Stimulated activated CD4-positive, alpha-beta T cell treated with anti-CD3 and anti-CD28 coated beads, Interleukin-1b, Interleukin-23, amount 100 ng/mL, for 24 hours (primary cell): ENCODE data around the gene ALDH7A1.
"Not testable (repeated sequence)": the region's sequence is repeated elsewhere in the genome, so short reads cannot be mapped to it uniquely, and the experiment has no call there.

Experiments used
- DNase-seq, 4 experiments: peaks; one replicate each; pipeline ENCODE4 v3.0.0-alpha.2; 2020; ENCODE audit warnings: low read depth in 4 of 4, low spot score in 1 of 4

The ALDH7A1 gene

DNA sequence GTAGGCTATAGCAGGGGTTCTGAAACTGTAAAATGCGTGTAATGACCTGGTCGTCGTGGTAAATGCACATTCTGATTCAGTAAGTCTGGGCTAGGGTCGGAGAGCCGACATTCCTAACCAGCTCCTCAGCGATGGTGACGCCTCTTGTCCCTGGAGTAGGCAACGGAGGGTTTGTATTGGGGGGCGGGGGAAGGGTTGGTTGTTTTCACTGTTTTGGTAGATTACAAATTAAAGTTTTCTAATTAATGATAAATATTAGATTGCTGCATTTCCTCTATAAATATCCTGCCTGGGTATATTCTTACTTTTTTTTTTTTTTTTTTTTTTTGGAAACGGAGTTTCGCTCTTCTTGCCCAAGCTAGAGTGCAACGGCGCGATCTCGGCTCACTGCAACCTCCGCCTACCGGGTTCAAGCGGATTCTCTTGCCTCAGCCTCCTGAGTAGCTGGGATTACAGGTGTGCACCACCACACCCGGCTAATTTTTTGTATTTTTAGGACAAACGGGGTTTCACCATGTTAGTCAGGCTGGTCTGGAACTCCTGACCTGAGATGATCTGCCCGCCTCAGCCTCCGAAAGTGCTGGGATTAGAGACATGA lies 566 bp upstream of the ALDH7A1 start:
- DNase-seq: no peak

DNA sequence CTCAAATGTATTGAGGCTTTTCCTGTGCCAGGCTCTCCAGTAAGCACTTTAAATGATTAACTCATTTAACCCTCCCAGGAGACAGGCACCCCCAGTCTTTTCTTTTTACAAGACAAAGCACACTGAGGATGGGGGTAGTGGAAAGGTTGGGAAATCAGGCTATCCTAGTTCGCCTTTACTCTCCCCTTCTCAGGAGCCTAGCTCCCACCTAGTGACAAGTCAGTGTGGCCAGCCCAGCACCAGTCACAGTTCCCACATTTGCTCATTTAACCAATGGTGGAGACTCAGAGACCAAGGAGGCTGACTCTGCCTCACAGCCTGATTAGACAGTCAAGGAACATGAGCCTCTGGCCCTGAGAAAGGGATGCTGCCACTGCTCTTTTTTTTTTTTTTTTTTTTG lies 3.5 kb downstream of the ALDH7A1 start:
- no peak for DNase-seq

DNA sequence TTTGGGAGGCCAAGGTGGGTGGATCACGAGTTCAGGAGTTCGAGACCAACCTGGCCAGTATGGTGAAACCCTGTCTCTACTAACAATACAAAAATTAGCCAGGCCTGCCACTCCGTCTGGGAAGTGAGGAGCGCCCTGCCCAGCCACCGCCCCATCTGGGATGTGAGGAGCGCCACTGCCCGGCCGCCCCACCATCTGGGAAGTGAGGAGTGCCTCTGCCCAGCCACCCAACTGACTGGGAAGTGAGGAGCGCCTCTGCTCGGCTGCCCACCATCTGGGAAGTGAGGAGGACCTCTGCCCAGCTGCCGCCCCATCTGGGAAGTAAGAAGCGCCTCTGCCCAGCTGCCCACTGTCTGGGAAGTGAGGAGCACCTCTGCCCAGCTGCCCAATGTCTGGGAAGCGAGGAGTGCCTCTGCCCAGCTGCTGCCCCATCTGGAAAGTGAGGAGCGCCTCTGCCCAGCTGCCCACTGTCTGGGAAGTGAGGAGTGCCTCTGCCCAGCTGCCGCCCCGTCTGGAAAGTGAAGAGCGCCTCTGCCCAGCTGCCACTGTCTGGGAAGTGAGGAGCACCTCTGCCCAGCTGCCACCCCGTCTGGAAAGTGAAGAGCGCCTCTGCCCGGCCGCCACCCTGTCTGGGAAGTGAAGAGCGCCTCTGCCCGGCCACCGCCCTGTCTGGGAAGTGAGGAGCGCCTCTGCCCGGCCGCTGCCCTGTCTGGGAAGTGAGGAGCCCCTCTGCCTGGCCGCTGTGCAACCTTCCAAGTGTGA lies 5.3 kb downstream of the ALDH7A1 start:
- DNase-seq: no peak

DNA sequence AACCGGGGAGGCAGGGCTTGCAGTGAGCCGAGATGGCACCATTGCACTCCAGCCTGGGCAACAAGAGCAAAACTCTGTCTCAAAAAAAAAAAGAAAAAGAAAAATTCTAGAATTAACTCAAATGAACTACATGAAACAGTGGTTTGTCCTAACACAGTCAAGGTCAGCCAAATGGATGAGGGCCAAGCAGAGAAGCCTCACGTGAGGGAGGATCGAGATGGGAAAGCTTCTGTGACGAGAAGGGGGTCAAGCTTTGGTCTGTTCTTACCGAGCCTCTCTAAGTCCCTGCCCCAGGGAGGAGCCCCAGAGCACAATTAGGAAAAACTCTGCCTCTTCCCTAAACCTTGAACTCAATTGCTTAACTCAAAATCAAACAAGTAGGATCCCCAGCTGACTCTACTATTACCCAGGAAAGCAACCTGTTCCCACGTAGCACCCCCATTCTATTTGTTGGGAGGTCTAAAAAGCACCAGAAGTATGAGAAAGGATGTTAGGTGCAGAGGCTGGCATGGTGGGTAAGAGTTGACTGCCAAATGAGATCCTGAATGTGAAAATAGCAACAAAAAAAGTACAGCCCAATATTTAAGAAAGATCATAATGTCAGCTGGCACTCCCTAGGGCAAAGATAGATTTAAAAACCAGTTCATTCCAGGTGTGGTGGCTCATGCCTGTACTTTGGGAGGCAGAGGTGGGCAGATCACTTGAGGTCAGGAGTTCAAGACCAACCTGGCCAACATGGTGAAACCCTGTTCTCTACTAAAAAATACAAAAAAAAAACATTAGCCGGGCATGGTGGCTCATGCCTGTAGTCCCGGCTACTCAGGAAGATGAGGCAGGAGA lies 7.2 kb downstream of the ALDH7A1 start:
- DNase-seq: no peak

DNA sequence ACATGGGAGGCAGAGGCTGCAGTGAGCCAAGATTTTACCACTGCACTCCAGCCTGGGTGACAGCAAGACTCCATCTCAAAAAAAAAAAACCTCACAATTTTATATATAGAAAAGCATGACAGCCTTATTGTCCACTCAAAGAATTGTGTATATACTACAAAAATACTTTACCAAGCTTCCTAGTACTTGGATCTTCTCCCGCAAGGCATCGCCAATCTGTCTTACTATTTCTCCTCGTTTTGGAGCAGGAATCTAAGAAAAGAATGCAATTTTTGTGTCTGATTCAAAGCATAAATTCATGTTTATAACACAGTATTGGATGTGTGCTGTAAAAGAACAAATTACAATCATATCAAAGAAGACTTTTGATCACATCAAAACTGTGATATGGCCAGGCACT lies 11.3 kb downstream of the ALDH7A1 start:
- no peak for DNase-seq

DNA sequence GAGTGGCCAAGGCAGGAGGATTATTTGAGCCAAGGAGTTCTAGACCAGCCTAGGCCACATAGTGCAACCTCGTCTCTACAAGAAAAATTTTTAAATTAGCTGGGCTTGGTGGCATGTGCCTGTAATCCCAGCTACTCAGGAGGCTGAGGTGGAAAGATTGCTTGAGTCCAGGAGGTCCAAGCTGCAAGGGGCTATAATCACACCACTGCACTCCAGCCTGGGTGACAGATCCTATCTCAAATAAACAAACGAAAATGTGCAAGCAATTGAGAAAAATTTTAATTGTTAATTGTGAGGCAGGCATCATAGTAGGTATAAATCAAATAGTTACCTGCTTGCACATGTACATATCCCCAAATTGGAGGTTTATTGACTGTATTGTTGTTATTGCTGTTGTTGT lies 15.3 kb downstream of the ALDH7A1 start:
- no peak for DNase-seq

DNA sequence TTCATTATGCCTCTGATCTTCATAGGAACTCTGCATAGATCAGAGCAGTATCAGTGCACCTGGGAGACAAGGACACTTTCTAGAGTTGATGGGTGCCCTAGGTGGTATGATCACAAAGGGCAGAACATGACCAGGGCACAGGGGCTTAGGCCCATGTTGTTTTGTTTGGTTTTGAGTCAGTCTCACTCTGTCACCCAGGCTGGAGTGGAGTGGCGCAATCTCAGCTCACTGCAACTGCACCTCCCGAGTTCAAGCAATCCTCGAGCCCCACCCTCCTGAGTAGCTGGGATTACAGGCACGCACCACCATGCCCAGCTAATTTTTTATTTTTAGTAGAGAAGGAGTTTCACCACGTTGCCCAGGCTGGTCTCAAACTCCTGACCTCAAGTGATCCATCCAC lies 17.6 kb downstream of the ALDH7A1 start:
- no peak for DNase-seq

DNA sequence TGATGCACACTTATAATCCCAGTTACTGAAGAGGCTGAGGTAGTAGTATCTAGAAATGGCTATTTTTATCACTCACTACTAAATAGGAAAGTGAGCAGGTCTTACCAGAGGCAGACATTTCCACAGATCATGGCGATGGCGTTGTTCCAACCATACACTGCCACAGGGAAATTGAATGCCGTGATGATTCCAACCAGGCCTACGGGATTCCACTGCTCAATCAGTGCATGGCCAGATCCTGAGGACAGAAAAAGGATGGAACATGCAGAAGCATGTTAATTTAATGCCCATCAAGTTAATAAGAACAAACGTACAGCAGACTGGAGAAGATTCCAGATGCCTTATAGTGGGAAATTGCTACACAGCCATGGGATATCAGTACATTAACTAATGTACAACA lies 18.0 kb downstream of the ALDH7A1 start:
- no peak for DNase-seq

DNA sequence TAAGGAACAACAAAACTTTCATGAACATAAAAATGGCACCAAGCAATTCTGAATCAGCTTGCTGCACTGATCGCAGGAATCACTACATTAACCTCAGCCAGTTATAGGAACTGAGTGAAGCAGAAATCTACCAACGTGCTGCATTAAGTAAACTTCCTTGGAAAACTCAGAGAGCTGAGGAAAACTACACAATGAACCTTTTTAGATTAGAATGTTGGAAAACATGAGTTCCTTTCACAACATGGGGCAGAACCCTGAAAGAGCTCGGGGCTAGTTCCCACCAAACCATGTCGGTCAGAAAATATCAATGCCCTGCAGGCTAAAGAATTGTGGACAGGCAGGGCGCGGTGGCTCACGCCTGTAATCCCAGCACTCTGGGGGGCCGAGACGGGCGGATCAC lies 19.4 kb downstream of the ALDH7A1 start:
- DNase-seq: no peak

DNA sequence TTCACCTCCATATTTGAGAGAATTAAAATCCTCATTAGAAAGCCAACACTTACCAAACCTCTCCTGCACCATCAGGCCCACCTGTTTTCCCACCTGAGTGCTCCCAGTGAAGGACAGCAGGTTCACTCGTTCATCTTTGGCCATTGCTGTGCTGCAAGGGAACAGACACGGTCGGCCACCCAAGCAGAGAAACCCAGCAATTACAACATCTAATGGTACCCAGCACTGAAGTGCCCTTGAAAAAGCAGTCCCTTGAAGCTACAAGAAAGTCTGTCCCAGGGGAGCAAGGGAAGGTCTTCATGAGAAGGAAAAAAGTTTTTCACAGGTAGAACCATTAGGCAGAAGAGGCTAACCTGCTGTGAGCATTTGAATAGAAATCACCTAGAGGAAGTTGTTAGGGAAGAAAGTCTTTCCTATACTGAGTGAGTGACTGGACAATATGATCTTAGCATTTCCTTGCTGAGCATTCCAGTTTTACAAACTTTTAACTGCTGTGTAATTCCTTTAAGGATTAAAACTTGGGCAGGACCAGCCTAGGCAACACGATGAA lies 26.7 kb downstream of the ALDH7A1 start:
- no peak for DNase-seq

DNA sequence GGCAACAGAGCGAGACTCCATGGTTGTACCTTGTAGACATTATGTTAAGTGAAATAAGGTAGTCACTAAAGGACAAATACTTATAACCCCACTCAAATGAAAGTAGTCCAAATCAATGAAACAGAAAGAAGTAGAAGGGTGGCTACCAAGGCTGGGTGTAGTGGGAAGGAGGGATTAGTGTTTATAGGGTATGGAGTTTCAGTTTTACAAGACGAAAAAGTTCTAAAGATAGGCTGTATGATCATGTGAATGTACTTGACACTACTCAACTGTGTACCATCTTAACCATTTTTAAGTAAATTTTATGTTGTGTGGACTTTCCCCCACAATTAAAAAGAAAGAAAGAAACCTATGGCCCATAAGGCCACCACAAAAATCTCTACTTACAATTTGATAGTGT lies 32.2 kb downstream of the ALDH7A1 start:
- DNase-seq: no peak

DNA sequence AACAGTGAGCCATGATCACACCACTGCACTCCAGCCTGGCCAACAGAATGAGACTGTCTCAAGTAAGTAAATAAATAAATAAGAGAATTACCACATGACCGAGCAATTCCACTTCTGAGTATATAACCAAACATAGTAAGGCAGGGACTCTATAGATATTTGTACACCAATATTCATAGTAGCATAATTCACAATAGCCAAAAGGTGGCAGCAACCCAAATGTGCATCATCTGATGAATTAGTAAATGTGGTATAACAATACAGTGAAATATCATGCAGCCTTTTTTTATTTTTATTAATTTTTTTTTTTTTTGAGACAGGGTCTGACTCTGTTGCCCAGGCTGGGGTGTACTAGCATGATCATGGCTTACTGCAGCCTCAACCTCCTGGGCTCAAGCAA lies 33.1 kb downstream of the ALDH7A1 start:
- DNase-seq: no peak

DNA sequence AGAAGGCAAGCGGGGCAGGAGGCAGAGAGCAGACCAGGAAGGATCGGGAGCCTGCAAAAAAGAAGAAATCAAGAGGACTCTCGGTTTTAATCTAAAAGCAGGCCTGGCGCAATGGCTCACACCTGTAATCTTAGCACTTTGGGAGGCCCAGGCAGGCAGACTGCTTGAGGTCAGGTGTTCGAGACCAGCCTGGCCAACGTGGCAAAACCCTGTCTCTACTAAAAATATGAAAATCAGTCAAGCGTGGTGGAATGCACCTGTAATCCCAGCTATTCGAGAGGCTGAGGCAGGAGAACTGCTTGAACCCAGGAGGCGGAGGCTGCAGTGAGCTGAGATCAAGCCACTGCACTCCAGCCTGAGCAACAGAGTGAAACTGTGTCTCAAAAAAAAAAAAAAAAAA lies 39.9 kb downstream of the ALDH7A1 start:
- DNase-seq: not testable (repeated sequence)

DNA sequence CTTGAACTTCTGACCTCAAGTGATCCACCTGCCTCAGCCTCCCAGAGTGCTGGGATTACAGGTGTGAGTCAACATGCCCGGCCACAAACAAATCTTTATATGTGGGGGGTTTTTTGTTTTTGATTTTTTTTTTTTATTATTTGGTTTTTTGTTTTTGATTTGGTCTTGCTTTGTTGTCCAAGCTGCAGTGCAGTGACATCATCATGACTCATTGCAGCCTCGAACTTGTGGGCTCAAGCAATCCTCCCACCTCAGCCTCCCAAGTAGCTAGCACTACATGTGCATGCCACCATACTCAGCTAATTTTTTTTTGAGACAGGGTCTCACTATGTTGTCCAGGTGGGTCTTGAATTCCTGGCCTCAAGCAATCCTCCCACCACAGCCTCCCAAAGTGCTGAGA lies 42.4 kb downstream of the ALDH7A1 start:
- DNase-seq: no peak

DNA sequence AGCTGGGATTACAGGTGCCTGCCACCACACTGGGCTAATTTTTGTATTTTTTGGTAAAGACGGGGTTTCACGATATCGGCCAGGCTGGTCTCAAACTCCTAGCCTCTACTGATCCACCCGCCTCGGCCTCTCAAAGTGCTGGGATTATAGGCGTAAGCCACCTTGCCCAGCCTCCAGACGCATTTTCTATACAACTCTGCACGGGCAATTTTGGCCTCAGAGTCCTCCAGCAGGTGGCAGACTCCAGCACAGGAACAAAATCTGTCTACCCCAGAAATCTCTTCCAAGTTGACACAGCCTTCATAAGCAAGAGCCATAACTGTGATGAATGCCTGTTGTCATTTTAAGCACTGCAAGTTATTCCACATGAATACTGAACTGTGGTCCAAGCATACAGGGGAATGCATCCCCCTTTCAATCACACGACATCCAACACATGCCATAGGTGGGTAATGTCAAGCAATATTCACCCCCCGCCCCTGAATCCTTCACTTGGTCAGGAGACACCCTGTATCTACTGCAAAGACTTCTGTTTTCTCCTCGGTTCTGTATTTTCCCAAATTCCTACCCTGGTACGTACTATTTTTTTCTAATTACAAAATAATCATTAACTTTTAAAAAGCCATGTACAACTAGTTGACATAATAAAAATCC lies 50.8 kb downstream of the ALDH7A1 start:
- DNase-seq: peak in 2 of 4 experiments; percentile 7

DNA sequence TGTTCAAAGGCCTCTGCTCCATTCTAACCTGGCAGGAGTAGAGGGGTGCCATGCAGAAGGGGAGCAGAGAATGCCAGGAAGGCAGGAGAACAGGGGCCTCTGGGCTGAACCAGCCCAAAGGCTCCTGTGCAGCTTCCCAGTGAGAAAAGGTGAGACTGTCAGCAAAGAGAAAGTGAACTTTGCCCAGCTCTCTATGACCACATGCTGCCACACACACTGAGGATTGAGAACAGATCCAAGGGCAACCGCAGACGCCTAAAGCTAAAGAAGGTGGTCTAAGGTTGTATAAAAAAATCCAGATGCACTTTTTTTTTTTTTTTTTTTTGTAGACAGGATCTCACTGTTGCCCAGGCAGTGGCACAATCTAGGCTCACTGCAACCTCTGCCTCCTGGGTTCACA lies 51.4 kb downstream of the ALDH7A1 start:
- no peak for DNase-seq

DNA sequence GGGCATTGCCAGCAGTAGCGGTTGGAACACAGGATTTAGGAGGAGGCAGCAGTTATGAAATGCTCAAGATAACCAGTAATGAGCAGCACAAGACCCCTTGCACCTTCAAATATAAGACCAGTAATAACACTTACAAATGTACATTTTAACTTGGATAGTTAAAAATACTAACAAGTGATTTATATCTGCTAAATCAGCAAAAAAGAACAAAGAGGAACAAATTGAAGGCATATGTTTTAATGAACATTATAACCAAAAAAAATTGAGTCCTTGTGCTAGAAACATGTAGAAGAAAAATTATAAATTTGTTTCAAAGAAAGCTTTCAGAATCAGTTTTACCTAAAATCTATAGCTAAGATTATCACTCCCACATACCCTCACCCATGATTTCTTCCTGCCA lies 52.0 kb downstream of the ALDH7A1 start:
- no peak for DNase-seq

DNA sequence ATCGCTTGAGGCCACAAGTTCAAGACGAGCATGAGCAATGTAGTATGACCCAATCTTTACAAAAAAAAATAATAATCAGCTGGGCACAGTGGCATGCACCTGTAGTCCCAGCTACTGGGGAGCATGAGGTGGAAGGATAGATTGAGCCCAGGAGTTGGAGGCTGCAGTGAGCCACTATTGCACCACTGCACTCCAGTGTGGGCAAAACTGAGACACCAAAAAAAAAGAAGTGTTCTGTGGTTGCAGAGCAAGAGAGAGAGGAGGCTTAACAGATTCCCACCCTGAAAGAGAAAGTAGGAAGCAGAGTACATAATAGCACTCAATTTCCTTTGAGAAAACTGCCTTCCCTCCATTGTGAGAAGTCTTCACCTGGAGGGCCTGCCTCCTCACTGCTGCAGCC lies 52.6 kb downstream of the ALDH7A1 start:
- no peak for DNase-seq

DNA sequence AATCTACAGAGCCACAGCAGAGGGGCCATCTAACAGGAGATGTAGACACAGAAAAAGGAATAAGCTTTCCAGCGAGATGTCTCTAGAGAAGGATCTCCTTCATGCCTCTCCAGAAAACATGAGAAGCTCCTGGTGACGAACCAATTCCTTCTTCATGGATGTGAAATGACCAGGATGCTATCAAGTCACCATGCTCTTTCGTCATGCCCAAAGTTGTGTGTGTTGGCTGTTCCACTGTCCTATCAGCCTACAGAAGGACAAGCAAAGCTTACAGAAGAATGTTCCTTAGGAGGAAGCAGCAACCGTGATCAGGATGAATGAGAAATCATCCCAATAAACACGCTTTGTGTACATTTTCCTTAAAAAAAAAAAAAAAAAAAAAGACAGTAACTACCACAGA lies 54.4 kb downstream of the ALDH7A1 start:
- no peak for DNase-seq

DNA sequence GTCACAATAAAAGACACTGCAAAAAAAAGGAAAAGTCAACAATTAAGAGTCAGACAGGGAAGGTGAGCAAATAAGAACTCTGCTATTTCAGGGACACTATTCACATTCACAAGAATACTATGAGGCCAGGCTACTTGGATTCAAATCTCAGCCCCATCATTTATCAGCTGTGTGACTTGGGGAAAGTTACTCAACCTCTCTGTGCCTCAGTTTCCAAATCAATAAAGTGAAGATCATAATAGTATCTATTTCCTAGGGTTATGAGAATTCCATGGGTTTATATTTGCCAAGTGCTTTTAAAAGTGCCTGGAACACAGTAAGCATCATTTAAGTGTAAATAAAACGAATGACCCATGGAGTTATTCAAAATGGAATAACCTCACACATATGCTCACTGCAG lies 56.4 kb downstream of the ALDH7A1 start:
- DNase-seq: no peak

DNA sequence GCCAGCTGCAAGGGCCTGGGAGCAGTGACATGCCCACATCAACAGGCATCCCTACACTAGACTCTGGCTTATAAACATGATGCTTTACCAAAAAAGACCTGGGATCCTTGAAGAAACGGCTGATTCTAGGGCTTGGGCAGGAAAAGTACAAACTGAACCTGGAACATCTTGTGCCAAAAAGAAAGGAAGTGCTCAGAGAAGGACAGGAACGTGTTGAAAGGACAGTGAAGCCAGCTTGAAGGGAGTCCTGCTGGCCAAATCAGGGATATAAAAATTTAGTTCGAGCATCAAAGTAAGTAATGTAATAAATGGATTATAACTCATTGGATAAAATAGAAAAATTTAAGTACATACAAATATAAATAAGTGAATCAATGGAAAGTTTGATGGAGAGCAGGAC lies 58.1 kb downstream of the ALDH7A1 start:
- no peak for DNase-seq
